K562 (cell line): ENCODE measurements around the gene LSM4. TPM values are rescaled to one million over a fixed set of nuclear protein-coding genes. Genes with fewer than 3 reads are reported as not detected.
A peak's percentile ranks its signal among the peaks of the same experiment; 100 is the strongest.

ENCODE experiments used
- ATF7 ChIP-seq: fragments of 450-650 bp; IDR thresholded peaks from 2 replicates; pipeline ENCODE4 v1.7.1; 2014; ENCODE audit warnings: mild to moderate bottlenecking, moderate library complexity
- CREB5 ChIP-seq: fragments of 250-450 bp; sonication (Bioruptor Pico); IDR thresholded peaks from 2 replicates; pipeline ENCODE4 v1.5.0; 2020; ENCODE audit warnings: mild to moderate bottlenecking
- CTBP1 ChIP-seq: fragments of 450-650 bp; IDR thresholded peaks from 2 replicates; pipeline ENCODE4 v1.6.1; 2016; ENCODE audit warnings: borderline replicate concordance
- CXXC5 ChIP-seq: fragments of 250-450 bp; sonication (Bioruptor Pico); IDR thresholded peaks from 2 replicates; pipeline ENCODE4 v1.8.0; 2022; ENCODE audit warnings: inconsistent platforms, mild to moderate bottlenecking, moderate library complexity
- DNMT1 ChIP-seq: fragments of 450-650 bp; IDR thresholded peaks from 2 replicates; pipeline ENCODE4 v1.6.1; 2016; ENCODE audit warnings: antibody characterized with exemption, mild to moderate bottlenecking
- ESRRB ChIP-seq: fragments of 250-450 bp; sonication (Bioruptor Pico); IDR thresholded peaks from 2 replicates; pipeline ENCODE4 v1.5.0; 2020; ENCODE audit warnings: mild to moderate bottlenecking, moderate library complexity, borderline replicate concordance
- ETV1 ChIP-seq: fragments of 450-650 bp; conservative IDR thresholded peaks from 2 replicates; pipeline ENCODE4 v1.6.1; 2016; ENCODE audit warnings: missing genetic modification characterization, control low read depth, low read depth, missing compliant biosample characterization
- FOXK2 ChIP-seq, 2 experiments: fragments of 450-650 bp; IDR thresholded peaks in 1 of 2; conservative IDR thresholded peaks in 1 of 2; 2 replicates each; pipeline ENCODE4 v1.6.1; 2016; ENCODE audit warnings: low read depth in 2 of 2, mild to moderate bottlenecking in 1 of 2
- FOXP1 ChIP-seq: sonication (generic); formaldehyde crosslinking; IDR thresholded peaks from 2 replicates; pipeline ENCODE4 v1.8.0; 2022; ENCODE audit warnings: mild to moderate bottlenecking, missing genetic modification reagents
- HES1 ChIP-seq: fragments of 450-650 bp; IDR thresholded peaks from 2 replicates; pipeline ENCODE4 v1.6.1; 2016; ENCODE audit warnings: low read depth, mild to moderate bottlenecking, moderate library complexity
- IRF9 ChIP-seq: fragments of 450-650 bp; IDR thresholded peaks from 2 replicates; pipeline ENCODE4 v1.6.1; 2016; ENCODE audit warnings: missing biosample characterization, missing genetic modification characterization
- MCM3 ChIP-seq: fragments of 450-650 bp; IDR thresholded peaks from 2 replicates; pipeline ENCODE4 v1.6.1; 2016
- MECOM ChIP-seq: fragments of 250-450 bp; sonication (Bioruptor Pico); IDR thresholded peaks from 2 replicates; pipeline ENCODE4 v1.8.0; 2022; ENCODE audit warnings: inconsistent platforms
- MITF ChIP-seq: IDR thresholded peaks from 2 replicates; pipeline ENCODE4 v1.6.1; 2014; ENCODE audit warnings: antibody characterized with exemption
- MTA2 ChIP-seq: fragments of 450-650 bp; IDR thresholded peaks from 2 replicates; pipeline ENCODE4 v1.6.1; 2016; ENCODE audit warnings: low read depth
- NR2C2 ChIP-seq, 2 experiments: fragments of 200-800 bp in 1 of 2; sonication (Bioruptor generic) in 1 of 2; sonication (generic) in 1 of 2; formaldehyde crosslinking in 1 of 2; IDR thresholded peaks; 2 replicates each; pipeline versions ENCODE4 v1.6.1 to v1.8.0; 2016 to 2022; ENCODE audit warnings: mild to moderate bottlenecking in 1 of 2, missing compliant biosample characterization in 1 of 2, missing genetic modification characterization in 1 of 2, missing genetic modification reagents in 1 of 2
- NR4A1 ChIP-seq, 2 experiments: fragments of 250-450 bp in 1 of 2; fragments of 450-650 bp in 1 of 2; sonication (Bioruptor Pico) in 1 of 2; IDR thresholded peaks; 2 replicates each; pipeline versions ENCODE4 v1.4.0 to v1.6.1; 2016 to 2020; ENCODE audit warnings: mild to moderate bottlenecking in 2 of 2, missing compliant biosample characterization in 1 of 2, missing genetic modification characterization in 1 of 2, moderate library complexity in 1 of 2
- POLR2H ChIP-seq: IDR thresholded peaks from 2 replicates; pipeline ENCODE4 v1.6.1; 2016; ENCODE audit warnings: missing genetic modification characterization, low read depth, mild to moderate bottlenecking, control low read depth, missing compliant biosample characterization, moderate library complexity
- PTTG1 ChIP-seq: fragments of 450-650 bp; IDR thresholded peaks from 2 replicates; pipeline ENCODE4 v1.6.1; 2016; ENCODE audit warnings: low read depth, mild to moderate bottlenecking, missing genetic modification characterization, missing compliant biosample characterization
- RNF2 ChIP-seq: sonication (generic); IDR thresholded peaks from 2 replicates; pipeline ENCODE4 v1.6.1; 2016
- SMAD1 ChIP-seq: fragments of 150-350 bp; IDR thresholded peaks from 2 replicates; pipeline ENCODE4 v1.6.1; 2014; ENCODE audit warnings: low read length, low read depth; ENCODE audit not compliant: partially characterized antibody
- TAF9B ChIP-seq: fragments of 450-650 bp; IDR thresholded peaks from 2 replicates; pipeline ENCODE4 v1.6.1; 2018; ENCODE audit warnings: mild to moderate bottlenecking; ENCODE audit not compliant: partially characterized antibody
- TAL1 ChIP-seq: fragments of 450-650 bp; IDR thresholded peaks from 2 replicates; pipeline ENCODE4 v1.6.1; 2016; ENCODE audit warnings: mild to moderate bottlenecking
- ZBTB17 ChIP-seq: fragments of 450-650 bp; formaldehyde crosslinking; IDR thresholded peaks from 2 replicates; pipeline ENCODE4 v1.4.0; 2020; ENCODE audit warnings: mild to moderate bottlenecking
- ZNF586 ChIP-seq: fragments of 450-650 bp; formaldehyde crosslinking; conservative IDR thresholded peaks from 2 replicates; pipeline ENCODE4 v1.4.0; 2020; ENCODE audit warnings: mild to moderate bottlenecking, moderate library complexity
- polyA plus RNA-seq, 8 experiments: library from polyadenylated mRNA; depleted of rRNA in 4 of 8; stranded (reverse) in 5 of 8; unstranded in 3 of 8; fragments of >200 nt; fragmentation: Nextera tagmentation in 2 of 8; fragmentation: Illumina TruSeq in 1 of 8; extraction: Ambion mirVana in 2 of 8; extraction: Trizol in 1 of 8; gene quantifications; 2 replicates each; pipeline versions ENCODE4 v1.2.1 to v1.2.3, GENCODE V29; 2011 to 2014; ENCODE audit warnings: inconsistent platforms in 1 of 8, missing spikeins in 1 of 8
- total RNA-seq, 7 experiments: library from RNA; depleted of rRNA in 6 of 7; stranded (reverse); fragments of >200 nt in 6 of 7; fragmentation: Illumina TruSeq in 2 of 7; extraction: Trizol in 2 of 7; gene quantifications; 2 replicates each; pipeline versions ENCODE4 v1.2.1 to v1.2.3, GENCODE V29; 2011 to 2021; ENCODE audit warnings: low replicate concordance in 1 of 7

The LSM4 gene
- total and polyA plus RNA-seq, 9 of the 15 experiments (the other 6 are each of a cell fraction or from before 2014, with no cell fraction given) = 11.9 to 763 (median 202) TPM

- TF ChIP-seq MITF (peak; percentile 44; the same call in 1 of the 2 replicates), MCM3 (no peak), NR2C2 (CRISPR knock-in tag; IDR thresholded peaks at IDR 0.05) (no peak), NR2C2 (tag; IDR thresholded peaks at IDR 0.05) (peak; percentile 69; the same call in 1 of the 2 replicates), CXXC5 (CRISPR knock-in tag) (no peak), CTBP1 (peak; percentile 34; the same call in 1 of the 2 replicates), ESRRB (CRISPR knock-in tag) (no peak), ATF7 (peak; percentile 57; the same call in 1 of the 2 replicates), MTA2 (no peak), IRF9 (no peak), SMAD1 (no peak), FOXP1 (no peak), ETV1 (tag) (peak; percentile 44; the same call in 1 of the 2 replicates), RNF2 (no peak), MECOM (no peak), NR4A1 (CRISPR knock-in tag; IDR thresholded peaks at IDR 0.05) (no peak), NR4A1 (tag; IDR thresholded peaks at IDR 0.05) (no peak), ZNF586 (CRISPR knock-in tag) (no peak), POLR2H (tag) (no peak), HES1 (no peak; the same call in 1 of the 2 replicates), ZBTB17 (CRISPR knock-in tag) (no peak), TAL1 (no peak), FOXK2 (conservative IDR thresholded peaks at IDR 0.05 in 1 of 2, IDR thresholded peaks at IDR 0.05 in 1 of 2; ENCODE audit: low read depth in 2 of 2) (no peak), PTTG1 (tag) (no peak), TAF9B (no peak), DNMT1 (no peak), CREB5 (CRISPR knock-in tag) (no peak)
Observed at GRCh38 chr19:18262917-18263316, 60.0 kb downstream of the LSM4 start (continued).
